Measurements from ENCODE around the gene CEP72.
"Not testable (repeated sequence)": the region's sequence is repeated elsewhere in the genome, so short reads cannot be mapped to it uniquely, and the experiment has no call there.

CEP72 gene

DNA sequence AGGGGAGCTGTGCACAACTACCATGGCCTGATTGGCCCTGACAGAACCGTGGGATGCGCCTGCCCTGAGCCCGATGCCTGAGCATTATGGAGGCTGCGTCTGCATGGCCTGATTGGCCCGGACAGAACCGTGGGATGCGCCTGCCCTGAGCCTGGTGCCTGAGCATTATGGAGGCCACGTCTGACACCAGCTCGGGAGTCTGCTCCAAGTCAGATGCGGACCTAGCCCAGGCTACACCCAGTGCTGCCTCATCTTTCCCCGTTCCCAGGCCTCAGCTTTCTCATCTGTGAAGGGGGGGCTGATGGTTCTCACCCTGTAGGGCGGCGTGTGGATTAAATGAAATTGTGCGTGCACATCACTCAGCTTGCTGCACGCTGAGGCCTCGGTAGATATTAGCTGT, 7.3 kb downstream of the CEP72 start:
- DNase-seq: no peak

DNA sequence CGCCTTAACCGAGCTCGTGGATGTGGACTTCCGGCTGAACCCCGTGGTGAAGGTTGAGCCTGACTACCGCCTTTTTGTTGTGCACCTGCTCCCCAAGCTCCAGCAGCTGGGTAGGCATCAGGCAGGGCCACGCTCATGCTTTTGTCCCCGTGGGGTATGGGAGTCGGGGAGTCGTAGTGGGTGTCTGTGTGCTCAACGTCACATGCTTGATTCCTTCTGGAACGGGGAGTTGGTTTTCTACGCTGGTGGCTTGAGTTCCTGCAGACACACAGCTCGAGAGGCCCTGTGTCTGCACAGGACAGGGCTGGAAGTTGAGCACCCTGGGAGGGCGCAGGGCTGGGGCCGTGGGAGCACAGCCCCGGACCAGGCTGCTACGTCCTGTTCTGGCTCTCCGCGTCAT, 8.0 kb downstream of the CEP72 start:
- no peak for DNase-seq

- DNase-seq: no peak
Observed at GRCh38 chr5:620586-621180, 8.5 kb downstream of the CEP72 start.

DNA sequence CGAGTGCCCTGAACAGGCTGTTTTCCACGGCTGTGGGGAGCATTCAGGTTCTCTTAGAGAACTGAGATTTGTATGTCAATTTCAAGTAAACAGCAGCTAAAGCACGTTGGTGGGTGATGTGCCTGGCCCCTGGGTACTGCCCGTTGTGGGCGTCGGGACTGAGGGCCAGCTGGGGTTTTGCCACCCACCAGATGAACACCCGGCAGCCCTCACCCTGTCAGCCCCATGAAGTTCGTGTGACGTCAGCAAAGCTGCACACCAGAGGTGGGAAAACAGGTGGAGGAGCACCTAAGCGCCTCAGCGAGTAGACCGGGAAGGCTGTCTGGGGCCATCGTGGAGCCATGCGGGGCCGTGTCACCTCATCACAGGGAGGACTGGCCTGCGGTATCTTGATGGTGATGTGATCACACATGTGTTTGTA, 9.2 kb downstream of the CEP72 start:
- no peak for DNase-seq

DNA sequence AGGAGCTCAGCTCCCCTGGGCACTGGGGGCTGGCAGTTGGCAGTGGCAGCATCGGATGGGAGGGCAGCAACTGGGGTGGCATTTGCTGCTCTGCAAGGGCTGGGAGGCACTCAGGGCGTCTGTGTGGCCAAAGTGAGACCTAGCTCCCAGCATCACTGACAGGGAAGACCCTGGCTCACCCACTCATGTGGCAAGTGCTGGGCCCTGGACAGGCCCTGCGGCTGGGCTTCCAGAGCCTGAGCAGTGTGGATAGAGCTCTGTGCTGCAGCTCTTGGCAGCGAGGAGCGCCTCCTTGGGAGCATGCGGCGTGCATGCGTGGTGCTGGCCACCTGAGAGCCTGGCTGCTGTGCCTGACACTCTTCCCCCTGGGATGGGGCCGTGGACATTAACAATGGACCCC, 10.2 kb downstream of the CEP72 start:
- DNase-seq: no peak

DNA sequence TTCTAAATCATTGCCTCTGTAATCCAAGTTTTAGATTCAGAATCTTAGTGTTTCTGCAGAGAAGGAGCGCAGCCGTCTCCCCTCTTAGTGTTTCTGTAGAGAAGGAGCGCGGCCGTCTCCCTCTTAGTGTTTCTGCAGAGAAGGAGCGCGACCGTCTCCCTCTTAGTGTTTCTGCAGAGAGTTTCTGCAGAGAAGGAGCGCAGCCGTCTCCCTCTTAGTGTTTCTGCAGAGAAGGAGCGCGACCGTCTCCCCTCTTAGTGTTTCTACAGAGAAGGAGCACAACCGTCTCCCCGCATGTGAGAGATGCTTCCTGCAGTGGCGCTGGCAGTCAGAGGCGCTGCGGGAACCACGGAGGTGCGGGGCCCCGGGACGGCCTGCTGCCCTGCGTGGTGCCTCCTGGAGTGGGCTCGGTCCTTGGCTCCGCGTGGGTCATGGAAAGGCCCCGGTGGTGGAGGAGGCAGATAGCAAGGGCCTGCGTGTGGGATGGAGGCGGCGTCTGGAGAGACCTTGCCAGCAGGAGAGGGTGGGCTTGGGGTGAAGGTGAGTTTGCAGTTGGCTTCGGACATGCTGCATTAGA, 10.9 kb downstream of the CEP72 start:
- no peak for DNase-seq

- DNase-seq: no peak
Observed at GRCh38 chr5:623531-623930, 11.4 kb downstream of the CEP72 start.

DNA sequence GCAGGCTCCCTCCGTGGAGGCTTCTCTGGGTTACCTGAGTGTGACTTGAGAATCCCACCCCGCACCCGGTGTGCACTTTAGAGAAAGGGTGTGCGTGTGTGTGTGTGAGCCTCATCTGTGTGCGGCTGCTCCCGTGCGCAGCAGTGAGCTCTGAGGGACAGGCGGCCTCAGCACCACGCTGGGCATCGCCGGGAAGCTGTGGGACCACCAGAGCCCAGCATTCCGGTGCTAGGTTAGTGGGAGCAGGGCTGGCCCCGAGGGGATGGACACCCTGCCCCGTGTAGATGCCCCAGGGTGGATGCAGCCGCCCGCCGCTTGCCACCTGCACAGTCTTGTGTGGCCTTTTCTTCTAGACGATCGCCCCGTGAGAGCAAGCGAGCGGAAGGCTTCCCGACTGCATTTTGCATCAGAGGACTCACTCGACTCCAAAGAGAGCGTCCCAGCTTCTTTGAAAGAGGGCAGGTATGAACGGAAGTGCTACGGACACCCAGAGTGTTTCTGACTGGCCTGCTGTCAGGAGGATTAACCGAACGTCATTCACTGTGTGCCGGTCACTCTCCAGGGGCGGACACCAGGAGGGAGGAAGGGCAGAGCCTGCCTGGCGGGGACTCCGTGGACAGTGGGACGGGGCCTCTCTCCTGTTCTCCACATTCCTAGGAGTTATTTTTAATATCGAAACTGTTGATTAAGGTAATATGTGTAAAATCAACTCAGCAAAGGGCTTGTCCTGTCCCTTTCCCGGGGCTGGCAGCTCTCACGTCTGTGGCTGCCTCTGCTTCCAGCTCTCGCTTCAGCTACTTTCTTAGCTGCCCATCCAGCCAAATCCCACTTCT, 12.2 kb downstream of the CEP72 start:
- DNase-seq: no peak

DNA sequence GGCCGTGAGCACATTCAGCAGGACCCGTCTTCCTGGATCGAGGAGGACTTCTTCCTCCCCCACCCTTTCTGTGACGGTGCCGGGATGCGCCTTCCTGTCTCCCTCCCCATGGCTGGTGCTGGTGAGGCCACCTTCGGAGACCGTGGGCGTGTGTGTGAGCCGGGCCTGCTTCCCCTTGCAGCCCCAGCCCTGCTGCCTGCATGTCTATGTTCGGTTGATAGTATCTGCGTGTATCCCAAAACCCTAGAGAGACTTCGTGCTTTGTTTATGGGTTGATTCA, 12.8 kb downstream of the CEP72 start:
- DNase-seq: no peak

- no peak for DNase-seq
Observed at GRCh38 chr5:625516-625915, 13.4 kb downstream of the CEP72 start.

- DNase-seq: no peak
Observed at GRCh38 chr5:626850-627249, 14.7 kb downstream of the CEP72 start.

DNA sequence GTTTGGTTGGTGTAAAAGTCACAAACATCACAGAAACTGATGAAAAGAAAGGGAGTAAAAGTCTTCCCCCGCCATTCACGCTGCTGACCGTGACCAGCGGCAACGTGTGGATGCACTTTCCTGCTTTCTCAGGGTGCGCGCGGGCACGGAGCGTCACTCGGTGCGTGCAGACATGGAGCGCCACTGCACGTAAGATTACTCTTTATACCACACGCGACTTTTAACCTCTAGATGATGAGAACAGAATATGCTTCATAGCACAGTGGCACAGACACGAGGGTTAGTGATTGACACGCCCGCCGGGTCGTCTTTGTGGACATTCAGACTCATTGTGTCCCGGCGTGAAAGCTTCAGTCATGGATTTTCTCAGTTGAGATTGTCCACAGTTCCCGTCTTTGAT, 15.7 kb downstream of the CEP72 start:
- DNase-seq: no peak

GRCh38 chr5:628351-629205, 16.4 kb downstream of the CEP72 start:
- DNase-seq: not testable (repeated sequence)

- no peak for DNase-seq
Observed at GRCh38 chr5:633501-633955, 21.4 kb downstream of the CEP72 start.

GRCh38 chr5:634191-634590, 22.1 kb downstream of the CEP72 start:
- no peak for DNase-seq

GRCh38 chr5:635306-636055, 23.3 kb downstream of the CEP72 start:
- no peak for DNase-seq

DNA sequence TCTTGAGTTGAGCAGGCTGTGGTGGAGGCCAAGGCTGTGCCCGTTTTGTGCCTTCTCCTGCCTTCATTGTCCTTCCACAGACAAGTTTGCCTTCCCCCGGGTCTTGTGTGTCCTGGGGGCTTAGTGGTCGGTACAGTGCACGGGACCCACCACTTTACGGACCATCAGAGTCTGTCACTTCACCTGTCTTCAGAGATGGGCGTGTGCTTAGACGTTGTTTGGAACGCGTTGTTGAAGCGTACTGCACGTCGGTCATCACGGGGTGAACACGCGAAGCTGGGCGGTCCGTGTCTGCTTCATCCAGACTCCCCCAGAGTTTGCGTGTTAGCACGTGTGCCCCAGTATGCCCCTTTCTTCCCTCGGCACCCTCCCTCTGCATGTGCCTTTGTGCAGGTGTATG, 24.8 kb downstream of the CEP72 start:
- no peak for DNase-seq

DNA sequence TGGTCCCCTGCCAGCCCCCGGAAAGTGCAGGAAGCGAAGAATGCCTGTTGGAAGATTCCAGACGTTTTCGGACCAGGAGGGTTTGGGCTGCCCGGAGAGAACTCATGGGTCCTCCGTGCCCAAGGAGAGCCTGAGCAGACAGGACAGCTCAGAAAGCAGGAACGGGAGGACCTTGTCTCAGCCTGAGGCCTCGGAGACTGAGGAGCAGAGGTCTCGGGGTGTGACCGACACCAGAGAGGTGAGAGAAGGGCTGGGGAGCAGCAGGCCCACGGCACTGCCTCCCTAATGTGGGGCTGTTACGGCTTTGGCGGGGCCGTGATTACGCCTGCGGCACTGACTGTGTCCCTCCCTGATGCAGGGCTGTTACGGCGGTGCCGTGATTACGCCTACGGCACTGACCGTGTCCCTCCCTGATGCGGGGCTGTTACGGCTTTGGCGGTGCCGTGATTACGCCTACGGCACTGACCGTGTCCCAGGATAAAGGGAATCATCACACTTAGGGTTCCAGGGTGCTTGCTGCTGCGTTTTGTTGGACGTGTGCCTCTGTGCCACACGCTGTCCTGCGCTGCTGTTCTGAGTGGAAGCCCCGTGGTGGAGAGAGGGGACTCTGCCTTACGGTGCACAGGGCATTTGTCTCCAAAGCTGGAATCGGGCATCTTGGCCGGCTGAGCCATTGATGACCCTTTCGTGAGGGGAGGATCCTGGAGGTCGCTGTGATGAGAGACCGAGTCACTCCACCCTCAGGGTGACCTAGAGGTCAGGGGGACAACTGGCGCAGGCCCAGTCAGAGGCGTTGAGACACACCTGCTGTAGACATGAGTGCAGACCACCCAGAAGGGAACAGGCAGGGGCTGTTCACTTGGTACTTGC, 25.7 kb downstream of the CEP72 start:
- DNase-seq: no peak

DNA sequence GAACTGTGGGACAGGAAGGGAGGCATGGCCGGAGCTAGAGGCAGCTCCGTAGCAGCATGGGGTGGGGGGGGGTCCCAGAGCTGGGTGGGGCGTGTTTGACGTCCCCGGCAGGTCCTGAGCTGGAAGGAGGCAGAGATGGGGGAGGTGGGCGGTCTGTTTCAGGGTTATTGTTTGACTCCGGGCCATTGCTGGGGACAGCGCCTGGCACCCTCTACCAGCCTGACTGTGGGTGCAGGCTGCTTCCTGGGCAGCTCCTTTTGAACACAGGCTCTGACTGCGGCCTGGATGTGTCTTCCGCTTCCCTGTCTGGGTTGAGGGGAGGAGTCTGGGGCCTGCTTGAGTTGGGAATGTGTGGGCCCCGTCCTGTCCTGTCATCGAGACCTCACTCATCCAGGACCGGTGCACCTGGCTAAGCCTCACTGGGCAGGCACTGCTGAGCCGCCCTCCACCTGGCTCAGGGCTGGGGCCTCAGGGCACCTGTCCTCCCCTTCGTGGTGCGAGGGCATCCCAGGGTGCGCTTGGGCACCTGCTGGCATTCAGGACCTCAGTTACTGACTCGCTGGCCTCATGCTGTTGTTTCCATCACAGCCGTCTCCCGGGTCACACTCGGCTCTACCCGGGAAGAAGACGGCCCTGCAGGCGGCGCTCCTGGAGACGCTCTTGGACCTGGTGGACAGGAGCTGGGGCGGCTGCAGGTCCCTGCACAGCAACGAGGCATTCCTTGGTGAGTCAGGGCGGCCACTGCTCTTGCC, 26.5 kb downstream of the CEP72 start:
- DNase-seq: no peak

DNA sequence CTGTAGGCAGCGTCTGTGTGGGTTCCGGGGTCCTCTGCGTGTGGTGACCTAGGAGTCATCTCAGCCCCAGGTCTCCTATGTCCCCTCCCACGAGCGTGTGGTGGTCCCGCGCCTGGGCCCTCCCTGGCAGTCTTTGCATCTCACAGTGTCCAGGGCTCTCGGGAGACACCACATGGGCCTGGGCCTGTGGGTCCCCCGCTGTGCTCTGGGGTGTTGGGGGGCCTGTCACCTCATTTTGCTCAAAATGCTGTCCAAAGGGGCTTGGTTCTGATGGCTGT, 27.1 kb downstream of the CEP72 start:
- no peak for DNase-seq

GRCh38 chr5:639584-640213, 27.6 kb downstream of the CEP72 start:
- no peak for DNase-seq

Measured in activated T-cell treated with anti-CD3 and anti-CD28 coated beads, Interleukin-2, amount 50 U/mL, for 48 hours (primary cell).